Neuronal stem cell (in vitro differentiated cells): ENCODE results near the gene PHTF2.

Experiments used
- DNase-seq: peaks from one replicate; pipeline ENCODE4 v3.0.0-alpha.2; 2013; ENCODE audit warnings: low spot score
- H2AFZ ChIP-seq: one replicate; pipeline ENCODE4 v1.6.1; 2013; ENCODE audit warnings: mild to moderate bottlenecking, low read length, inconsistent platforms
- H2AK5ac ChIP-seq: 2 replicates; pipeline ENCODE4 v1.6.1; 2013; ENCODE audit warnings: low read depth, mild to moderate bottlenecking, inconsistent platforms, low read length, moderate library complexity, mixed read lengths
- H2BK120ac ChIP-seq: 2 replicates; pipeline ENCODE4 v1.6.1; 2013; ENCODE audit warnings: low read depth, mild to moderate bottlenecking, inconsistent platforms, low read length, moderate library complexity, mixed read lengths
- H2BK12ac ChIP-seq: one replicate; pipeline ENCODE4 v1.6.1; 2013; ENCODE audit warnings: low read length, inconsistent platforms
- H2BK15ac ChIP-seq: 2 replicates; pipeline ENCODE4 v1.6.1; 2013; ENCODE audit warnings: mild to moderate bottlenecking, low read length, inconsistent platforms, mixed read lengths
- H2BK5ac ChIP-seq: one replicate; pipeline ENCODE4 v1.6.1; 2013; ENCODE audit warnings: inconsistent platforms, mild to moderate bottlenecking, low read length, moderate library complexity
- H3K14ac ChIP-seq: one replicate; pipeline ENCODE4 v1.6.1; 2013; ENCODE audit warnings: low read length, inconsistent platforms
- H3K18ac ChIP-seq: 2 replicates; pipeline ENCODE4 v1.6.1; 2013; ENCODE audit warnings: low read length, inconsistent platforms
- H3K23ac ChIP-seq: 2 replicates; pipeline ENCODE4 v1.6.1; 2013; ENCODE audit warnings: low read depth, mild to moderate bottlenecking, mixed read lengths, low read length, inconsistent platforms; ENCODE audit not compliant: poor library complexity
- H3K27ac ChIP-seq: replicated peaks from 3 replicates; pipeline ENCODE4 v1.5.1; 2013; ENCODE audit warnings: low read length, inconsistent platforms
- H3K27me3 ChIP-seq, 3 experiments: 2 replicates each; pipeline ENCODE4 v1.6.1; 2013; ENCODE audit warnings: low read length in 3 of 3, mild to moderate bottlenecking in 2 of 3, inconsistent platforms in 1 of 3, low read depth in 1 of 3, mixed read lengths in 1 of 3, moderate library complexity in 1 of 3; ENCODE audit not compliant: control insufficient read depth in 3 of 3, insufficient read depth in 3 of 3
- H3K36me3 ChIP-seq, 2 donors: replicated peaks in 1 of 2; 2 replicates each; pipeline ENCODE4 v1.6.1; 2013; ENCODE audit warnings: low read length in 2 of 2; ENCODE audit not compliant: control insufficient read depth in 2 of 2, insufficient read depth in 2 of 2
- H3K4ac ChIP-seq: 2 replicates; pipeline ENCODE4 v1.6.1; 2013; ENCODE audit warnings: inconsistent platforms, mild to moderate bottlenecking, low read length, moderate library complexity
- H3K4me1 ChIP-seq, 2 donors: 1 replicate in 1 of 2; 2 replicates in 1 of 2; pipeline ENCODE4 v1.6.1; 2013; ENCODE audit warnings: low read length in 2 of 2, low read depth in 1 of 2; ENCODE audit not compliant: control insufficient read depth in 2 of 2, insufficient read depth in 1 of 2
- H3K4me2 ChIP-seq: one replicate; pipeline ENCODE4 v1.6.1; 2013; ENCODE audit warnings: mild to moderate bottlenecking, low read length, inconsistent platforms; ENCODE audit not compliant: insufficient read depth, poor library complexity, severe bottlenecking
- H3K4me3 ChIP-seq, 2 donors: 2 replicates each; pipeline ENCODE4 v1.5.1; 2013; ENCODE audit warnings: low read length in 2 of 2, mild to moderate bottlenecking in 2 of 2, inconsistent platforms in 1 of 2, moderate library complexity in 1 of 2
- H3K79me1 ChIP-seq: one replicate; pipeline ENCODE4 v1.6.1; 2013; ENCODE audit warnings: low read depth, mild to moderate bottlenecking, inconsistent platforms, low read length, moderate library complexity
- H3K9ac ChIP-seq: one replicate; pipeline ENCODE4 v1.6.1; 2013; ENCODE audit warnings: mild to moderate bottlenecking, low read depth, low read length, inconsistent platforms; ENCODE audit not compliant: poor library complexity
- H3K9me3 ChIP-seq, 2 donors: replicated peaks in 1 of 2; 2 replicates each; pipeline versions ENCODE3 to v1.6.1; 2013; ENCODE audit warnings: low read length in 2 of 2, mild to moderate bottlenecking in 2 of 2, inconsistent platforms in 1 of 2, low read depth in 1 of 2, mixed read lengths in 1 of 2, moderate library complexity in 1 of 2; ENCODE audit not compliant: control insufficient read depth in 2 of 2, insufficient read depth in 1 of 2
- H4K8ac ChIP-seq: one replicate; pipeline ENCODE4 v1.6.1; 2013; ENCODE audit warnings: low read depth, mild to moderate bottlenecking, inconsistent platforms, low read length, moderate library complexity
- H4K91ac ChIP-seq: one replicate; pipeline ENCODE4 v1.6.1; 2013; ENCODE audit warnings: low read length, low read depth, mild to moderate bottlenecking, inconsistent platforms; ENCODE audit not compliant: poor library complexity
- WGBS, 2 donors: extraction: QIAGEN DNeasy Blood & Tissue Kit; methylation state at CpG; one replicate each; pipeline ENCODE4 v1.1.7; 2013; ENCODE audit warnings: missing lambda C conversion rate in 2 of 2, mixed read lengths in 1 of 2; ENCODE audit not compliant: insufficient read length in 2 of 2, insufficient replicate concordance in 1 of 2; ENCODE audit errors: extremely low coverage in 2 of 2; 5-methylcytosine and 5-hydroxymethylcytosine counted together

PHTF2 gene

DNA sequence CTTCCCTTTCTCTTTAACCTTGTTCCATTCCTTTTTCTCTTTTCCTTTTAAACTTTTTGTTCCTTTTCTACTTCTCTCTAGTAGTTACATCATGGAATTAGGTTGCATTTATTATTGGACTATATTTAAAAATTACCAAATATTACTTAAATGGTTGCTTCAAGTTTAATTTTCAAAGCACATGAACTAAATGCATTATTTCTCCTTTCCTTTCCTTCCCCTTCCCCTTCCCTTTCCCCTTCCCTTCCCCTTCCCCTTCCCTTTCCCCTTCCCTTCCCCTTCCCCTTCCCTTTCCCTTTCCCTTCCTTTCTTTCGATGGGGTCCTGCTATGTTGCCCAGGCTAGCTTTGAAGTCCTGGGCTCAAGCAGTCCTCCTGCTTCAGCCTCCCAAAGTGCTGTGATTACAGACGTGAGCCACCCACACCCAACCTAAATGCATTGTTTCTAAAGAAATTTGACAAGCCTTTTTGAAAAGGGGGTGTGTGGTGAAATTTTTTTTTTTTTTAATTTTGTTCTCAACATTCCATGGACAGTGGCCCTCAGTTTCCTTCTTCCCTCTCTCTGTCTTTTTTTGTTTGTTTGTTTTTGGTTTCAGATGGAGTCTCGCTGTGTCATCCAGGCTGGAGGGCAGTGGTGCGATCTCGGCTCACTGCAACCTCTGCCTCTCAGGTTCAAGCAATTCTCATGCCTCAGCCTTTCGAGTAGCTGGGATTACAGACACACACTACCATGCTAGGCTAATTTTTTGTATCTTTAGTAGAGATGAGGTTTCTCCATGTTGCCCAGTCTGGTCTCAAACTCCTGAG, 31.6 kb upstream of the PHTF2 start:
- Histone ChIP-seq H3K4me3 (no peak overlapping the region), H2AFZ (no peak overlapping the region), H2AK5ac (no peak overlapping the region), H3K36me3 (peaks cover 2 to 50% of the 10 kb centered on the region in 2 donors), H3K9ac (no peak overlapping the region), H3K23ac (no peak overlapping the region), H3K18ac (no peak overlapping the region), H2BK12ac (no peak overlapping the region), H3K27ac (no peak overlapping the region), H3K79me1 (peaks cover 1% of the 10 kb centered on the region), H2BK5ac (no peak overlapping the region), H3K14ac (no peak overlapping the region), H3K4ac (no peak overlapping the region), H4K91ac (no peak overlapping the region), H3K9me3 (no peaks in the 10 kb centered on the region), H2BK120ac (no peak overlapping the region), H3K4me1 (no peaks in the 10 kb centered on the region), H3K27me3 (no peaks in the 10 kb centered on the region), H4K8ac (no peak overlapping the region), H3K4me2 (no peak overlapping the region), H2BK15ac (no peak overlapping the region)
- no peak for DNase-seq
- WGBS, 2 donors: no CpG with 5 or more reads among the region's 6 CpGs

DNA sequence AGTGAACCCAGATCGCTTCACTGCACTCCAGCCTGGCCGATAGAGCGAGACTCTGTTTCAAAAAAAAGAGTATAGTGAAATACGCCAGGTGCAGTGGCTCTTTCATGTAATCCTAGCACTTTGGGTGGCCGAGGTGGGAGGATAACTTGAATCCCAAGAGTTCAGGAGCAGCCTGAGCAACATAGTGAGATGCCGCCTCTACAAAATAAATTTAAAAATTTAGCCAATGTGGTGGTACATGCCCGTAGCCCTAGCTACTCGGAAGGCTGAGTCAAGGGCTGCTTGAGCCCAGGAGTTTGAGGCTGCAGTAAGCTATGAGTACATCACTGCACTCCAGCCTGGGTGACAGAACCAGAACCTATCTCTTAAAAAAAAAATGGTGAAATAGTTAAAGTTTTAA, 28.3 kb upstream of the PHTF2 start:
- Histone ChIP-seq H3K14ac (no peak overlapping the region), H4K91ac (no peak overlapping the region), H3K18ac (no peak overlapping the region), H3K23ac (no peak overlapping the region), H3K4ac (no peak overlapping the region), H3K27ac (no peak overlapping the region), H3K27me3 (no peaks in the 10 kb centered on the region), H3K4me3 (no peak overlapping the region), H2BK120ac (no peak overlapping the region), H2BK15ac (no peak overlapping the region), H3K9ac (no peak overlapping the region), H3K9me3 (no peaks in the 10 kb centered on the region), H3K4me1 (no peaks in the 10 kb centered on the region), H3K4me2 (no peak overlapping the region), H2BK5ac (no peak overlapping the region), H2AFZ (no peak overlapping the region), H4K8ac (no peak overlapping the region), H2BK12ac (no peak overlapping the region), H3K36me3 (peaks cover 2 to 81% of the 10 kb centered on the region in 2 donors), H3K79me1 (peaks cover 1% of the 10 kb centered on the region), H2AK5ac (no peak overlapping the region)
- WGBS, 2 donors: no CpG with 5 or more reads among the region's 8 CpGs
- no peak for DNase-seq

DNA sequence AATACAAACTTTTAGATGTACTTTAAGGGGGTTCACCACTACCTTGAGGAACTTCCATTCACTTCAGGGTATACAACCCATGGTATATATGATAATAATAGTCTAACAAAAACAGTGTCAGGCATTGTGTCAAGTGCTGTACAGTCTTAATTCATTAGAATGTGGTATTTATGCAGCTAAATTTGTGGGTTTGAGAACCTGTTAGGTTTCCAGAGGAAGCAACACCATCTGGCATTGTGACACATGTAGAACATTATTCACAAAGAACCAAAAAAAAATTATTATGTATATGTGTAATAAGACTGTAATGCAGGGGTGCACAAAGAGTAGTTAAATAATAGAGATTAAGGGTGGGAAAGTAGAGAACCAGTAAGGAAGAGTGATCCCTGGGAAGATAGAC, 26.7 kb upstream of the PHTF2 start:
- Histone ChIP-seq H3K18ac (no peak overlapping the region), H3K23ac (no peak overlapping the region), H3K4me2 (no peak overlapping the region), H2AK5ac (no peak overlapping the region), H3K4ac (no peak overlapping the region), H3K27me3 (no peaks in the 10 kb centered on the region), H2BK5ac (no peak overlapping the region), H2BK12ac (no peak overlapping the region), H3K36me3 (peaks cover 0 to 83% of the 10 kb centered on the region in 2 donors), H3K4me3 (no peak overlapping the region), H3K14ac (no peak overlapping the region), H4K8ac (no peak overlapping the region), H3K9me3 (peaks cover 0 to 10% of the 10 kb centered on the region in 2 donors), H4K91ac (no peak overlapping the region), H2AFZ (no peak overlapping the region), H2BK15ac (no peak overlapping the region), H3K9ac (no peak overlapping the region), H3K4me1 (no peaks in the 10 kb centered on the region), H3K79me1 (peaks cover 1% of the 10 kb centered on the region), H3K27ac (no peak overlapping the region), H2BK120ac (no peak overlapping the region)
- no peak for DNase-seq

DNA sequence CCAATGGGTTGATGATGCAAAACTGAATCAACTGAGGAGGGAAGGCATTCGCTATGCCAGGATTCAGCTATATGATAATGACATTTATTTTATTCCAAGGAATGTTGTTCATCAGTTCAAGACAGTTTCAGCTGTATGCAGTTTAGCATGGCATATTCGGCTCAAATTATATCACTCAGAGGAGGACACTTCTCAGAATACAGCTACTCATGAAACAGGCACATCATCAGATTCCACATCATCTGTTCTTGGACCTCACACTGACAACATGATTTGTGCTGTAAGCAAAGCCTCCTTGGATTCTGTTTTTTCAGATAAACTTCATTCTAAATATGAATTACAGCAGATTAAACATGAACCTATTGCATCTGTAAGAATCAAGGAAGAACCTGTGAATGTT, 20.0 kb upstream of the PHTF2 start:
- Histone ChIP-seq H3K27me3 (no peaks in the 10 kb centered on the region), H3K36me3 (peaks cover 3 to 86% of the 10 kb centered on the region in 2 donors), H3K4me1 (peaks cover 0 to 3% of the 10 kb centered on the region in 2 donors), H3K4ac (no peak overlapping the region), H2BK15ac (no peak overlapping the region), H2BK120ac (no peak overlapping the region), H2BK5ac (no peak overlapping the region), H2BK12ac (no peak overlapping the region), H2AK5ac (no peak overlapping the region), H3K14ac (no peak overlapping the region), H3K27ac (no peak overlapping the region), H3K79me1 (no peaks in the 10 kb centered on the region), H3K9me3 (peaks cover 0 to 10% of the 10 kb centered on the region in 2 donors), H3K9ac (no peak overlapping the region), H3K4me2 (no peak overlapping the region), H2AFZ (no peak overlapping the region), H3K23ac (no peak overlapping the region), H3K4me3 (no peak overlapping the region), H3K18ac (no peak overlapping the region), H4K91ac (no peak overlapping the region), H4K8ac (no peak overlapping the region)
- DNase-seq: no peak
- no CpG with 5 or more reads among the region's 2 CpGs for WGBS, 2 donors
